HG03108 (cell line): Measurements from ENCODE around the gene TMEM131L.
"Not testable (repeated sequence)": the region's sequence is repeated elsewhere in the genome, so short reads cannot be mapped to it uniquely, and the experiment has no call there.

Experiments used
- ATAC-seq: cut with Tn5 transposase; IDR thresholded peaks from one replicate; pipeline ENCODE4 v1.9.1; 2021; ENCODE audit warnings: moderate library complexity; ENCODE audit not compliant: unreplicated experiment

The TMEM131L gene

DNA sequence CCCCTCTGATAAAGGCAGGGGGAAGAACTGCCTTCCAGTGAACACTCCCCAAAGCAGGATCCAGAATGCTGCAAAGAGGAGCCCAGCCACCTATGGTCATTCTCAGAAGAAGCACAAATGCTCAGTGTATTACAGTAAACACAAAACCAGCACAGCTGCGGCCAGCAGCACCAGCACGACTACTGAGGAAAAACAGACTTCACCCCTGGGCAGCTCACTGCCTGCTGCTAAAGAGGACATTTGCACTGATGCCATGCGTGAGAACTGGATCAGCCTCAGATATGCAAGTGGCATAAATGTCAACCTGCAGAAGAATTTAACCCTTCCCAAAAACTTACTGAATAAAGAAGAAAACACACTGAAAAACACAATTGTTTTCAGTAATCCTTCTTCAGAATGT lies 137.7 kb downstream of the TMEM131L start:
- ATAC-seq = no peak

DNA sequence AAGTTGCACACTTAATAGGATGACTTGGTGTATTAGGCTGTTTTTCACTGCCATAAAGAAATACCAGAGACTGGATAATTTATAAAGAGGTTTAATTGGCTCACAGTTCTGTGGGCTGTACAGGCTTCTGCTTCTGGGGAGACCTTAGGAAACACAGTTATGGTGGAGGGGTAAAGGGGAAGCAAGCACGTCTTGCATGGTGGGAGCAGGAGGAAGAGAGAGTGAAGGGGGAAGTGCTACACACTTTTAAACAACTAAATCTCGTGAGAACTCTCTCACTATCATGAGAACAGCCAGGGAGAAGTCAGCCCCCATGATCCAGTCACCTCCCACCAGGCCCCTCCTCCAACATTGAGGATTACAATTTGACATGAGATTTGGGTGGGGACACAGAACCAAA lies 142.9 kb downstream of the TMEM131L start:
- not testable (repeated sequence) for ATAC-seq

DNA sequence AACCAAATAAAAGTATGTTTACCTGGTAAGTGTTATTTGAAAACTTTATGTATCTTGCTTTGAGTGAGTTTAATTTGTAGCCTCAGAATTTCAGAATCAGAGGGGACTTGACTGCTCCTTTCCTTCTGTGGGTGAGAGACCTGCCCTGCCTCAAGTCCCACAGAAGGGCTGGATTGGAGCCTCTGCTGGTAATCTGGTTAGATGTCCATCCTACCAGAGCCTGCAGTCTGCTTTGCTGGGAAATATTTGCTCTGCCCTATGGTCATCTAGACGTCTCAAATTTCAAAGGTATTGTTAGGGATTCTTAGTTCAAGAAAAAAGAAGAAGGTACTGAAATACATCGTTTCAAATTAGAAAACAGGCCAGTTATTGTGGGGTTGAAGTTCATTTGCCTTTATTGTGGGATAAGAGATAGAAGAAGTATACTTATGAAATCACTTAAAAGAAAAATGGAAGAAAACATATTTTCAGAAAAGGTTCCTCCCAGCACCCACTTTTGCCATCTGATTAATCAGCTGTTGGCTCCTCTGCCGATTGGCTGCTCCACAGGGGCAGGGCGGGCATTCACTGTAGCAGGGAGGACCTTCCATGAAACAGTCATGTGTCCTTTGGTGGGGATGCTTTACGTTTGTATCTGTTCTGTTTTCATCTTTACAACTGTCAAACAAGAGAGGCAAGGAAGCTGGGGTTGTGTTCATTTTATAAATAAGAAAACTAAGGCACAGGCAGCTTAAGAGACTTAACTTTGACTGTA lies 144.6 kb downstream of the TMEM131L start:
- ATAC-seq = no peak

DNA sequence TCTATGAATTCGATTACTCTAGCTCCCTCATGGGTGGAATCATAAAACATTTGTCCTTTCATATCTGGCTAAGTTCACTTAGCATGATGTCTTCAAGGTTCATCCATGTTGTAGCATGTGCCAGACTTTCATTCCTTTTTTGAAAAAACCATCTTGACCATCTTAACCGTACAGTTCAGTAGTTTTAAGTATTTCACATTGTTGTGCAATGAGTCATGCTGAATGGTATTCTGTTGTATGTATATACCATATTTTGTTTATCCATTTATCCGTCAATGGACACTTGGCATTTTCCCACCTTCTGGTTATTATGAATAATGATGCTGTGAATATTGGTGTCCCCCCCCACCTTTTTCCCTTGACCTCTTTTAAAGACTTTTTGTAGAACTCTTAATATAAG lies 145.5 kb downstream of the TMEM131L start:
- no peak for ATAC-seq

DNA sequence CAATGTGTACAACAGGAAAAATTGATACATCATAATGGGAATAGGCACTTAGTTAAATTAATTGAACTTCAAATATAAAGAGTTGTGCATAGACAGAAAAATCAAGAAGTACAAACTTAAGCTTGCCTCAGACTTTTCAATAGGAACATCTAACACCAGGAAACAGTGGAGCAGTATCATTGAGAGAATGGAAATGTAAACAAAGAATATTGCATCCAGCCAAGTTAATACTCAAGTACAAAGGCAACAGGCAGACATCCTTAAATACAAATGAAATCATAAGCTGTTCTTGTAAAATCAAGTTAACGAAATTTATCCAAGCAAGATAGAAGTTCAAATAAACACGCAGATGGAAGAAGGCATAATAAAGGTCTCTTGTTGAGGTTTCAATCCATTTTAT lies 146.7 kb downstream of the TMEM131L start:
- no peak for ATAC-seq

DNA sequence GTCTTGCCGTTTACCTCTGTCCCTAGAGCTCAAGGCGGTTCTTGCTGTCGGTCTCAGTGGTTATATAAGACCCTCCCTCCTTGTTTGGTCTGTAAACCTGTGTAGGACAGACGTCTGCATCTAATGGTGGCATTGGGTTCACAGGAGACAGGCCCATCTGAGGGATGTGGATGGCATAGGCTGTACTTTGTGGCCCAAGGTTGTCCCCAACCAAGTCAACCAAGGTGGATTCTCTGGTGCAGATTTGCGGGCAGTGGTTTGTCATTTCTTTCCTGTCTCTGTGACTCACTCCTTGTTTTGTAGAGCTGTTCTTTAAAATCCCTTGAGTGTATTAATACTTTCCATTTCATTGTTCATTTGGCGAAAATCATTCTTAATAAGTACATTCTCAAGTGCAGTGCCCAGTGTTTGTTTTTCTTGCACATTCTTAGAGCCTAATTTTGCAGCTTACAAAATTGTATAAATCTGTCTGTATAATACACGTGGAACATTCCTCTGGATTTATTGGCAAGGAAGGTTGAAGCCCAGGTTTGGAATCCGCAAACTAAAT lies 149.9 kb downstream of the TMEM131L start:
- no peak for ATAC-seq

DNA sequence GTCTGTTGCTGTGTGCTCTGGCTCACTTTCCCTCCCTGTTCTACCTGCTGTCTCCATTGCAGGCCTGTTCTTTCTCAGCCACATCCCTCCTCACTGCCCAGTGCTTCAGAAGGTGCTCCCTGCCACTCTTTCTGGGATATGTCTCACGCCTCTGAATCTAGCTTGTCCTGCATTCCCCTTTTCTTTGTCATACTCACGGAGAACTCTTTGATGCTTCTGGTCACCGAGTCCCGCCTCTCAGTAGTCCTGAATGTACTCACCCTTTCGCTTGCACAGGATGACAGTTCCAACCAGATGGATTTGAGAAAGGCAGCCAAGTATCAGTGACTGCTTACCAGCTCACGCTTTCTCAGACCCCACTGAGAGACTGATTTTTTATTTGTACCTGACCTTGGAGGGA lies 152.7 kb downstream of the TMEM131L start:
- ATAC-seq = no peak

DNA sequence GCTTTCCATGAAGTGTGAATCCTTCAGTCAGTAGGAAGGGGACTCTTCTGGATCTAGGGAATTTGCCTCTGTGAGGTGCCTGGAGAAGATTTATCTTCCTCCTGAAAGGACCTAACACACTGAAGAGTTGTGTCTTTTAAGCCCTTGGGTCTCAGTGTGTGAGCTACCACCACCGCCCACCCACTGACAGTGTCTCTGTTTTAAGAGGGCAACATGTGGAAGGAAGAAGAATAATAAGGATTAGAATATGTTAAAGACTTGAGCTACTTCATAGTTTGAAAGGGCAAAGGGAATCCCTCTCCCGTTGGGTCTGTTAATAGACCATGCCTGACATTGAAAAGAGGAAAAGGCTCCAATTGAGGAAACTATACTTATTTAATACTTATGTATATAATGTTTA lies 153.7 kb downstream of the TMEM131L start:
- ATAC-seq = no peak

DNA sequence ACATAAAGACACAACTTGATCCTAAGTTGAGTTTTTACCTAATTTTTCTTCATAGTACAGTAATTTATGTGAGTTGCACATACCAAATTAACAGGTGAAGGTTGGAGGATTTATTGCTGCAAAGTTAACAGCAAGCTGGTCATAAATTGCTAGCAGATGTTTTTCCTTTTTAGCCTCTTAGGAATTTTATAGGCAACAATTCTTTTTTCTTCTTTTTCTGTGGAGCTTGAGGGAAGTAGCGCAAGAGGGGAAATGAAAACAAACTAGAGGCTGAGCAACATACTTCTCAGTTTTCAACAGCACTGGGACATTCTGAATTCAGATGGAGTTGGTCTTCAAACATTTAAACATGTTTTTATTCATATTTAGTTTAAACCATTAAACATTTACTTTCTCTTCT lies 154.2 kb downstream of the TMEM131L start:
- ATAC-seq = no peak

DNA sequence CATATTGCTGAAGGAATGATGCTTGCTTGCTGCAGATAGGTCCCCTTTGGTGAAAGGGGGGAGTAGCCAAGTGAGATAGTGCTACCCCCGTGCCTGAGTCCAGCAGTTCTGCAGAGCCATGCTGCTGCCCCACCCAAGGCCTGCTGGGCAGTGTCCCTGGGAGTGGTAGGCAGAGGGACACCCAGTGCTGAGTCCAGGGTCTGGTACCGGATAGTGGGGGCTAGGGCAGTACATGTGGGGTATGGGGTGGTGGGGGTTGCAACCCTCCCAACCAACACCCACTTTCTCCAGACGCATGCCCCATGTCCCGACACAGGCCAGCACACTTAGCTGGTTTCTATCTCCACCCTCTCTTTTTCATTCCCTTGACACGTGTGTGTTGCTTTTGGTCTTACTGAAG lies 155.9 kb downstream of the TMEM131L start:
- ATAC-seq = no peak

DNA sequence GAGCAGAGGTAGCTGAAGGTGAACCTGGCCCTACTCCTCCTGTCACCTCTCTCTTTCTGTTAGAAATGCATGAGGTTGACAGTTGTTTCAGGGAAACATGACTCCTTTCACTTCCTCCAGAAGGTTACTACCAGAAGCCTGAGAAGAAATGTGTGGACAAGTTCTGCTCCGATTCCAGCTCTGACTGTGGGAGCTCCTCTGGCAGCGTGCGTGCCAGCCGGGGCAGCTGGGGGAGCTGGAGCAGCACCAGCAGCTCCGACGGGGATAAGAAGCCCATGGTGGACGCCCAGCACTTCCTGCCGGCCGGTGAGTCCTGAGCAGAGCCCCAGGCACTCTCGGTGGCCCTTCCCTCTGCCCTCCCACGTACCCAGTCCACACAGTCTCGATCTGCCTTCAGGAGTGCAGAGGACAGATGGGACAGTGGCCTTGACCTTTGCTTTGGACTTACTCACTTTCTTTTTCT lies 156.6 kb downstream of the TMEM131L start:
- no peak for ATAC-seq

DNA sequence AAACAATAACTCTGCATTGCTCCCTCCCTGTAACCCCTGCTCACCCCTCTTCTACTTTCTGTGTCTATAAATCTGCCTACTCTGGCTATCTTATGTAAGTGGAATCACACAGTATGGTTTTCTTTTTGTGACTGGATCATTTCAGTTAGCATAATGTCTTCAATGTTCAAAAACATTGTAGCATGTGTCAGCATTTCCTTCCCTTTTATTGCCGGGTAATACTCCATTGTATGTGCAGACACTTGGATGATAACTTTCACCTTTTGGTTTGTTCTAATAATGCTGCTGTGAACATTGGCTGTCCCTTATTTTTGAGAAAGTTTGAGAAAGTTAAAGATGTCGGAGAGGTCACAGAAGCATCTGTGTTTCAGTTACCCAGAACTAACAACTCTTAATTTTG lies 157.3 kb downstream of the TMEM131L start:
- ATAC-seq = no peak

DNA sequence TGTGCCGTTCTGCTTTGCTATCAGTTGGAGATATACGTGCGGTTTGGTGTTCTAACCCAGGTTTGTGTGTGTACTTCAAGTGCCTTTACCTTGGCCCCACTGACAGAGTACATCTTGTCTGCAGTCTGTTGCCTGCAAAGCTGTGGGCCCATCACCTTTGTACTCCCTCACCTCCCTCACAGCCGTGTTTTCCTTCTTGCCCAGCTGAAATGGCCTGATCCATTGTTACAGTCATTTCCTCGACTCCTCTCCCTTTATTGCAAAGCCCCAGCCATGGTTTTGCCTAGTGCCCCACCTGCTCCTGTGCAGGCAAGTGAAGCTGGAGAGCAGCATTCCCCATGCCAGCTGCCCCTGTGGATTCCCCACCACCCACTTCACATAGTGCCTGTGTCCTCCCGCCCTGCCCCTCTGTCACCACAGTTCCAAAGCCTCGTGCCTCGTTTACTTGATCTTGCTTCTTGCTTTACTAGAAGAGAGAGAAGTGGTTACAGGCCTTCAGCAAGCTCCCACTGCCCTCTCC lies 162.7 kb downstream of the TMEM131L start:
- ATAC-seq = no peak

DNA sequence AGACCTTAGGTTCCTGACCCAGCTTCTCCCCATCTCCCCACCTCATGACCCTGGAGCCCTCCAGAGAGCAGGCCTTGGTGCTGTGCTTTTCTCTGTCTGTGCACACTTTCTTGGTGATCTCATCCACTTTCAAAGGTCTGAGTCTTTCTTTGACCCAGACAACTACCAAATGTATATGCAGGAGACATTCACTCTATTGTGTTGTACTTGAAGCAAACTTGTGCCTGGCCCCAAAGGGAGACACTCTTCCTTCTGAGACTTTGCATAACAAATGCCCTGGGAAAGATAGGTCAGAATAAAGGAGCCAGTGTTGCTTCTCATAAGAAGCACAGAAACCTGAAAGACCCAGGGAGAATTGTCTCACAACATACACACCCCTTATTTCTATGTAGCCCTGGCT lies 163.6 kb downstream of the TMEM131L start:
- ATAC-seq = no peak

DNA sequence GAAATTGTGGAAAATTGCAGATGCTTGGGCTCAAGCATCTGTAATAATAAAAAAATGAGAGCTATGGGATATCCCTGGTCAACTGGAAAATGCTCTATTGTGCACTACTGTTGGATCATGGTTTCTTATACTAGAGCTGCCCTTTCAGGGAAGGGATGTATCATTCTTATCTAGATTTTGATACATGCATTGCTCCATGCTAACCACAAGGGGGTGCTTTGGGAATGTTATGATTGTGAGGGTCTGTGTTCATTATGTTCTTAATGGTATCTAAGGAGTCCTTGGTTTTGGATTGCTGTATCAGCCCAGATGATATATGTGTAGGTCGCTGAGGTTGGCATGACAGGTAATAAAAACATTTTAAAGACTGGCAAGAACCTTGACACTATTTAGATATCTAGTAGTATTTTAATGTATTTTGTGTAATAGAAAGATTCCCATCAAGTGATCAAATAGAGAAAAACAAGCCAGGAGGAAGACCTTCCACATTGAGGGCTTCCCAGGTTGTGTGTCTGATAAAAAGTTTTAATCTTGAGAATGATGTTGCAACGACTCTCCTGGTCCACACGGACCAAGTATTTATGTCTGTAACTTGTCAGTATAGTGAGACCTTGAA lies 168.7 kb downstream of the TMEM131L start:
- no peak for ATAC-seq

DNA sequence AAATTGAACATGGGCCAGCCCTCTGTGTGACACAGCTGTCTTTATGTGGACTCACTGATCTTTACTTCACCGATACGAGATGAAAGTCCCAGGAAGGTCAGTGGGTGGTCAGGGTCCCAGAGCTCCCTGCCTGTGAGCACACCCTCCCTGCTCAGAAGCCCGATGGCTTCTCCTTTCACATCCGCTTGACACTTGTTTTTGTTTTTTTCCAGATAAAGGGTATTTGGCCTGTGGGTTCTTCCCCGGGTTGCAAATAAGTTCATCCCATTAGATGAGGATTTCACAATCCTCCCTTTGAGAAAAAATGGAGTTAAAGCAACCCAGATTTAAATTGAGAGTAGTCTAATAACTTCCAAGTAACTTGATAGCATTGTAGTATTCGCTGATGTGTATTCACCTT lies 169.7 kb downstream of the TMEM131L start:
- ATAC-seq = no peak

DNA sequence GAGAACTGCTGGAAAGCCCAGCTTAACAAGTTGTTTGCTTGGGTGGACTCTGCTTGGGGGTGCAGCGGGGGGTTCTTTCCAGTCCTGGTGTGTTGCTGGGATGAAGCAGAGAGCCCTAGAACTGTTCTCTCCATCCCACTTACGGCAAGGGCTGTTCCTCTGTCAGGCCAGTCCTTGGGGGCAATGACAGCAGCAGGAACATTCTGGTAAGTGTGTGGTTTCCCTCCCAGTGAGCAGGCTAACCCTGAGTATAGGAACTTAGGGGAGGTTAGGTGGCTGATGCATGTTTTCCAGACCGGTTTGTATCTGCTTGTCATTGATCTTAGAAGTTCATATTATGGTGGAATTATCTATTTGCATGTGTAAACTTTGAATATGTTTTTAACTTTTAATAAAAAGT lies 171.0 kb downstream of the TMEM131L start:
- ATAC-seq = no peak

DNA sequence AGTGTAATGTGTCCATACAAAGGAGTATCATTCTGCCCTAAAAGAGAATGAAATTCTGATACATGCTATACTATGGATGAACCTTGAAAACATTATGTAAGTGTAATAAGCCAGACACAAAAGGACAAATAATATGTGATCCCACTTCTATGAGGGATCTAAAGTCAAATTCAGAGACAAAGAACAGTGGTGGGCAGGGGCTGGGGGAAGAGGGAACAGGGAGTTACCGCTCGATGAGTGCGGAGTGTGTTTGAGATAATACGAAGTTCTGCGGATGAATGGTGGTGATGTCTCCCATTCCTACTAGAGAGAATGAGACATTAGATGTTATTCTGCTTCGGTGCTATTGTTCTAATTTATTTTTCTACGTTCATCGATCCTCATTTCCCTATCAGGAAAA lies 171.9 kb downstream of the TMEM131L start:
- no peak for ATAC-seq

DNA sequence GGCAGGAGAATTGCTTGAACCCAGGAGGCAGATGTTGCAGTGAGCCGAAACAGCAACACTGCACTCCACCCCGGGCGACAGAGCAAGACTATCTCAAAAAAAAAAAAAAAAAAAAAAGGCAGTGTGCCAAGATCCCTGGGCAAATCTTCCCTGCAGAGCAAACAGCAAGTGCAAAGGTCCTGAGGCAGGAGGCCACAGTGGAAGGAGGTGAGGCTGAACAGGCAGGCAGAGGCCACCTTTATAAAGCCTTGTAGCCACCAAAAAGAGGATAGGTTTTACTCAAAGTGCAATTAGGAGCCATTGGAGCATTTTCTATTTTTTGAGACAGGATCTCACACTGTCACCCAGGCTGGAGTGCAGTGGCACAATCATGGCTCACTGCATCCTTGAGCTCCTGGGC lies 172.8 kb downstream of the TMEM131L start:
- ATAC-seq = no peak

DNA sequence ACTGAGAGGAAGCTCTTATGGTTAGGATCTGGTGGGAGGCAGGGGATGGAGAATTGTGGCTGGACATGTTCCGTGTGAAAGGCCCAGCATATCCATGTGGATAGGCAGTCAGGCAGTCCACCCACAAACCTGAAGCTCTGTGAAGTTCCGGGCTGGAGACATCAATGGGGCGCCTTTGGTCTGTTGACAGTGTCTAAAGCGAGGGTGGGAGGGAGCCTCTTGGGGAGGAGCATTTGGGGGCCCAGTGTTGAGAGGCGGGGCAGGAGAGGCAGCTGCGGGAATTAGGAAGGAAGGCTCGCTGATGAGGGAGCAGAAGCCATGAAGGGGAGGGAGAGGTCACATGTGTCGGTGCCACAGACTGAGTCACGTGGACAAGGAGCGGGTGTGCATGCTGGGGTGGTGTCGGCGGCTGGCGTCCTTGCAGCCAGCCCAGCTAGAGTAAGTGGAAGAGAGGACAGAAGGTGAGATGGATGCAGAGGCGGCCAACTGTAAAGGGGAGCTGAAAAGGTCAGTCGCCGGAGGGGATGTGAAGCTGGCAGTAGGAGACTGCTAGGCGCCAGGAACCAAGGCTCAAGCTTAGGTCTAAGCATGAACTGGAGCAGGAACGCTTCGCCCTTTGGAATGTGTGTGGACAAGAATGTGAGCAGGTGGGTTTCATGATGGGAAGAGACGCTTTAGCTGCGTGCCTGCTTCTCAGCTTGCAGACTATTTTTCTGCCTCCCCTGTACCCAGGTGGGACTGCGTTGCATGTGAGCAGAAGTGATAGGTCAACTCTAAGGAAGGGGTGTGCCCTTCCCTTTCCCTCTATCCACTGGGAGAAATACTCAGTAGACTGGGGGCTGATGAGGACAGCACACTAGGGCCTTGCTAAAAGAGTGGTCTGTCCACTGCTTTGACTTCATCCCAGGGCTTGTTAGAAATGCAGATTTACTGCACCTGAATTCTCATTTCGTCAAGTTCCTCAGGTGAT lies 174.0 kb downstream of the TMEM131L start:
- no peak for ATAC-seq

DNA sequence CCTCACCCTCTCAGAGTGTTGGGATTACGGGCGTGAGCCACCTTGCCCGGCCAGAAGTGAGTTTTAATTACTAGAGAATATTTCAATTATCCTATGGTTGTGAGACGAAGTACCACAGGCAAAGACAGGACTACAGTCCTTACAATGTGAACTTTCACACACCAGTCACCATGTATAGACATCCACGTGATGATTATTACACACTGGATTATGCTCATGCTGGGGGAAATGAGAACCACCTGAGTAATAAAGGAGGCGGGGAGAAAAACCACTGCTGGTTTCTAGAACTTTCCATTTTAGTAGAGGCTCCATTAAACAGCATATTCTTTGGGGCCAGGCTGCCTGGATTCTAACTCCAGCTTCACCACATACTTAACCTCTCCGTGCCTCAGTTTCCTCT lies 175.4 kb downstream of the TMEM131L start:
- ATAC-seq = no peak
